Type B pancreatic cell (in vitro differentiated cells): Measurements from ENCODE around the gene ZNF236. TPM values are rescaled to one million over a fixed set of nuclear protein-coding genes. Genes with fewer than 3 reads are reported as not detected.
"Not testable (repeated sequence)": the region's sequence is repeated elsewhere in the genome, so short reads cannot be mapped to it uniquely, and the experiment has no call there.

Experiments
- DNase-seq: peaks from one replicate; pipeline ENCODE4 v3.0.0; 2021; ENCODE audit warnings: mixed read lengths; ENCODE audit not compliant: unreplicated experiment; ENCODE audit errors: extremely low spot score
- H3K27ac Mint-ChIP-seq: 2 replicates; pipeline ENCODE4 v1.8.0; 2021; ENCODE audit warnings: mild to moderate bottlenecking, mixed read lengths
- H3K27me3 Mint-ChIP-seq: 2 replicates; pipeline ENCODE4 v1.8.0; 2021; ENCODE audit warnings: mixed read lengths
- H3K36me3 Mint-ChIP-seq: 2 replicates; pipeline ENCODE4 v1.8.0; 2021; ENCODE audit warnings: mixed read lengths
- H3K4me1 Mint-ChIP-seq: one replicate; pipeline ENCODE4 v1.8.0; 2021; ENCODE audit warnings: mixed read lengths; ENCODE audit not compliant: unreplicated experiment
- H3K4me3 Mint-ChIP-seq: 2 replicates; pipeline ENCODE4 v1.8.0; 2021; ENCODE audit warnings: mild to moderate bottlenecking, mixed read lengths
- H3K9me3 Mint-ChIP-seq: 2 replicates; pipeline ENCODE4 v1.8.0; 2021; ENCODE audit warnings: mixed read lengths
- CTCF ChIP-seq: fragments of 200-600 bp; sonication (generic); conservative IDR thresholded peaks from 2 replicates; pipeline ENCODE4 v1.5.0; 2021; ENCODE audit warnings: antibody characterized with exemption, mild to moderate bottlenecking
- total RNA-seq: library from RNA; stranded (reverse); gene quantifications from 2 replicates; pipeline ENCODE4 v1.2.1, GENCODE V29; 2021; ENCODE audit warnings: low replicate concordance

ZNF236 gene
- total RNA-seq, 1 donor from 2014 or later: 20.2 TPM

DNA sequence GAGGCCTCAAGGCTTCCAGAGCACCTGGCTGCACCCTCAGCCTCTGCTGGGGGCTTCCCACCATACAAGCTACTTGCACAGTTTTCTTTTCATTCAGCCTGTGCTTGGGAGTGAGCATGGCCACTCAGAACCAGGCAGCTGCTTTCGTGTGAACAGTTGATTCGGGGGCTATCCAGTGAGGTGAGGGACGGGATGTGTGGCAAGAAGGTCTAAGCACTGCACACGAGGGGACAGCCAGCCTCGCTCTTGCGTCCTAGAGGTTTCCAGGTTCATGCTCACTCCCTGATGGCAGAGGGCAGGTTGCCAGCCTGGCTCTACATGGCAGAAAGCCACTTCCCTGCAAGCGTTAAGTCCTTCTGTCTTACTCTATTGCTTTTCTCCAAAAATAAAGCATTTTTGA is 164.0 kb downstream of the ZNF236 start:
- TF ChIP-seq CTCF: no peak
- no peak overlapping the region for H3K4me3 Mint-ChIP-seq
- DNase-seq: peak; percentile 49
- no peak overlapping the region for H3K27ac Mint-ChIP-seq
- H3K4me1 Mint-ChIP-seq: peaks cover 24% of the 10 kb centered on the region
- H3K27me3 Mint-ChIP-seq: no peaks in the 10 kb centered on the region
- H3K36me3 Mint-ChIP-seq: peaks cover 4% of the 10 kb centered on the region
- no peaks in the 10 kb centered on the region for H3K9me3 Mint-ChIP-seq

DNA sequence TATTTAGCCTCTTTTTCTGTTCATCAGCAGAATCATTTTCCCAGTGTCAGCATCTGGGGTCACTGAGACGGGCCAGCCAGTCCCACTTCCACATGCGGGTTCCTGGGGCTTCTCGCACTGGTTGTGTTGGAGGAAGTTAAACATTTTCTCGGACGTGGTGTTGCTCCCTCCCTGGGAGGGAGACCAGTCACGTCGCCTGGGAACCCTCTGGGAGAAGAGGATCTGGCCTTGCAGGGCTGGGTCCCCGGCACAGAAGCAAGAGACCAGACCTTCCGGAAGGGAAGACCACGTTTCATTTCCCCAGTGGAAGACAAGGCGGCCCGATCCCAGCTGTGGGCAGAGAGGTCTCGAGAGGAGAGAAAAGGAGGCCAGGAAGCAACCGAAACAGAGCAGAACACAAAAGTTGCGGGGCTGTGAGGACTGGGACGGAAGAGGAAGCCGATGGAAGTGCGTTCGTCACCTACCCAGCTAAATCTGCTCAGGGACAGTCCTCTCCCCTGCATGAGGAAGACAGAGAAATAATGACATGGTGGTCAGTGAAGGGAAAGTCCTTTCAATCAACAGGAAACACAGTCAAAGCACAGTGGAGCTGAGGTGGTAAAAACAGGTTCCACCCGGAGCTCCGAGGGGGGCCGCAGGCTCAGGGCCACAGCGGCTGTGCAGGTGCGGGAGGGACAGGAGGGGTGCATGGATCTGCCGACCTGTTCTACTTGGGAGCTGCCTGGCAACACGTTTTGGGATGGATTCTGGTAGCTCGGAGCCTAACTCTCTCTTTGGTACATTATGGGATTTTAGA is 165.9 kb downstream of the ZNF236 start:
- Mint-ChIP-seq H3K36me3 (peaks cover 4% of the 10 kb centered on the region), H3K27ac (no peak overlapping the region), H3K9me3 (no peaks in the 10 kb centered on the region), H3K4me3 (no peak overlapping the region), H3K27me3 (no peaks in the 10 kb centered on the region), H3K4me1 (peaks cover 27% of the 10 kb centered on the region)
- DNase-seq: peak; percentile 59
- no peak for TF ChIP-seq CTCF

GRCh38 chr18:76988827-76989646 is 166.7 kb downstream of the ZNF236 start:
- peaks cover 27% of the 10 kb centered on the region for H3K4me1 Mint-ChIP-seq
- H3K36me3 Mint-ChIP-seq: peaks cover 4% of the 10 kb centered on the region
- no peak overlapping the region for H3K4me3 Mint-ChIP-seq
- H3K27me3 Mint-ChIP-seq: no peaks in the 10 kb centered on the region
- DNase-seq: peak; percentile 58
- H3K9me3 Mint-ChIP-seq: no peaks in the 10 kb centered on the region
- H3K27ac Mint-ChIP-seq: no peak overlapping the region
- TF ChIP-seq CTCF: no peak

- no peak for TF ChIP-seq CTCF
- no peak overlapping the region for H3K4me3 Mint-ChIP-seq
- peaks cover 27% of the 10 kb centered on the region for H3K4me1 Mint-ChIP-seq
- peak overlapping the region; percentile 46 for H3K27ac Mint-ChIP-seq
- H3K9me3 Mint-ChIP-seq: no peaks in the 10 kb centered on the region
- peaks cover 4% of the 10 kb centered on the region for H3K36me3 Mint-ChIP-seq
- H3K27me3 Mint-ChIP-seq: no peaks in the 10 kb centered on the region
- peak; percentile 55 for DNase-seq
Observed at GRCh38 chr18:76989647-76990190, 167.4 kb downstream of the ZNF236 start.

DNA sequence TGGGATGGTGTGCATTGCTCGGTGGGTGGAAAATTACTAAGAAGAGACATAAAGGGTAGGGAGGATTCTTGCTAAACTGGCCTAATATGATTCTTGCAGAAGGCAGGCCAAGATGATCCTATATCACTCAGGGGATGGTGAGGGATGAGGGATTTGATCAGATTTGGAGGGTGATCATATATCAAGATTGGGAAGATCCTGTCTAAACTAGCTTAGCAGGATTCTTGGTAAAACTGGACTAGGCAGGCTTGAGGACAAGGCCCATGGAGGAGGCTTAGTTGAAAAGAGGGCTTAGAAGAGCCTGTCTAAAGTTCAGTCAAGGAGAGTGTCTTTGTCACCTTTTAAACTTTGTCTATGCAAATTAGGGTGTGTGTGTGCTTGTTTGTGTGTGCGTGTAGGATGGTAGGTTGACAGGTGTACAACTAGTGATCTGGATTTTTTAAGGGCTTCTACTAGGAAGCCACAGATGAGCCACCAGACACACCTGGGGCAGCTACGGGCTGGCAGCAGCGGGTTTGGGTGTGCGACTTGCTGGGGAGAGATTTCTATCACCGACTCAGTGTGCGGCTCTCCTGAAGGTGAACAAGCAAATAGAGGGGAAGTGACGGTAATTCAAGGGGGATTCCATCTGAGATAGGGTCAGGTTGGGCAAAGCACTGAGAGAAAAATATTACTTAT is 168.1 kb downstream of the ZNF236 start:
- DNase-seq: peak; percentile 55
- peak overlapping the region; percentile 46 for H3K27ac Mint-ChIP-seq

More for the DNA sequence above, 168.1 kb downstream of the ZNF236 start:
- peak overlapping the region; percentile 53 for H3K4me3 Mint-ChIP-seq
- H3K4me1 Mint-ChIP-seq: peaks cover 31% of the 10 kb centered on the region
- H3K27me3 Mint-ChIP-seq, H3K9me3 Mint-ChIP-seq, H3K36me3 Mint-ChIP-seq: not testable (repeated sequence)
